HG03460 (cell line): Measurements from ENCODE around the gene CACNA1D.

Experiments used
- ATAC-seq: cut with Tn5 transposase; IDR thresholded peaks from one replicate; pipeline ENCODE4 v1.9.1; 2021; ENCODE audit not compliant: unreplicated experiment

Gene CACNA1D

DNA sequence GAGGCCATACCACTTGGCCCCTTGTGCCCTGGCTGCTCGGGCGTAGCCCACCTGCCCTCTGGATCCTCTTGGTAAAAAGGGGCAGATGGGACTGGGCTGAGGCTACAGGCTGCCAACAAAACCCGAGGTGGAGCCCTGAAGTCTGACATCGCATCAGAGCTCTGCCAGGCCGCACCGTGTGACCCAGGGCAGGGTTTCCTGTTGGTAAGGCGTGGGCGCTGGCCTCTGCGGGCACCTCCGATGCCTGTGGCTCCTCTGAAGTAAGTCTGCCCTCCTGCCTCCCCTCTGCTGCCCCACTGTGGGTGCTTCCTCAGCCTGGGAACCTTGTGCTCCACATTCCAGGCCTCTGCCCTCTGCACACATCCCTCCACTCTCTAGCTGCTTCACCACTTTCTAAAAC is 342.9 kb downstream of the CACNA1D start:
- no peak for ATAC-seq

- ATAC-seq: no peak
These were observed 346.9 kb downstream of the CACNA1D start for GRCh38 chr3:53841296-53841695.

GRCh38 chr3:53842436-53843194 is 348.2 kb downstream of the CACNA1D start:
- no peak for ATAC-seq

DNA sequence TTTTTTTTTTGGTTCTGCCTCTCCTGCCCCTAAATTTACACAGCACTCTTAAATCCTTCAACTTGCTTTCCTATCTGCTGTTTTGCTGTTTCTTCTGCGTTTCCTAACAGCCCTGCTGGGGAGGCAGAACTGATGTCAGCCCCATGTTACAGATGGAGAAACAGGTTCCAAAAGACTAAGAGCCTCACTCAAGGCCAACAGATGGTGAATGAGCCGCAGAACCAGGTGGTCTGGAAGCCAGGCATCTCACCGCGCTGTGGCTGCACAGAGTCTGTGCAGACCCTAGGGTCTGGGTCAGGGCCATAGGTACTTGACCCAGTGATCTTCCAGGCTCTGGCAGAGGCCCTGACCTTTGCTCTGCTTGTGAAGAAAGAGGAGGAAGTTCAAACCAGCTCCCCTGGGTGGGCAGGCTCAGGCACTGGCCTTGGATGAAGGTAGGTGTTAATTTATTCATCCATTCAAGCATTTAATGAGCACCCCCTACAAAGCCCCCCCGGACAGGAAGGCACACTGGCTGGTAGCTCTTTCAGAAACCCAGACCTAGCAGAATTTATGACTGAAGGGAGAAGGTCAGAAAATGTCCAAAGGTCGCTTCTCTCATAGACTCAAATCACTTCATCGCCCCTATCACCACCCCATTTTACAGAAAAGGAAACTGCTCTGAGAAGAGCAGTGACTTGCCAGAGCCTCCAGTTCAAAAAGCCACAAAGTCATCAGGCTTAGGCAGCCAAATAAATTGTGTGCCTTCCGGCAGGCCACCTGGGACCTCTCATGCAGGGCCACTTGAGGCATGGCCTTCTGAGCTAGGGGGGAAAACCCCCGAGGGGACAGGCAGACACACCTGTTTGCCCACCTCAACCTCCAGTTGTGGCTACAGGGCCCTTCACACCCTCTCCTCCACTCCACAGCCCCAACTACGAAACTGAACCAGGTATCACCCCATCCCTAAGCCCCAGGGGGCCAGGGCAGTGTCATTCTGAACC is 349.1 kb downstream of the CACNA1D start:
- peak; percentile 46 for ATAC-seq

- peak; percentile 4 for ATAC-seq
These were observed 350.1 kb downstream of the CACNA1D start for GRCh38 chr3:53844262-53845102.

DNA sequence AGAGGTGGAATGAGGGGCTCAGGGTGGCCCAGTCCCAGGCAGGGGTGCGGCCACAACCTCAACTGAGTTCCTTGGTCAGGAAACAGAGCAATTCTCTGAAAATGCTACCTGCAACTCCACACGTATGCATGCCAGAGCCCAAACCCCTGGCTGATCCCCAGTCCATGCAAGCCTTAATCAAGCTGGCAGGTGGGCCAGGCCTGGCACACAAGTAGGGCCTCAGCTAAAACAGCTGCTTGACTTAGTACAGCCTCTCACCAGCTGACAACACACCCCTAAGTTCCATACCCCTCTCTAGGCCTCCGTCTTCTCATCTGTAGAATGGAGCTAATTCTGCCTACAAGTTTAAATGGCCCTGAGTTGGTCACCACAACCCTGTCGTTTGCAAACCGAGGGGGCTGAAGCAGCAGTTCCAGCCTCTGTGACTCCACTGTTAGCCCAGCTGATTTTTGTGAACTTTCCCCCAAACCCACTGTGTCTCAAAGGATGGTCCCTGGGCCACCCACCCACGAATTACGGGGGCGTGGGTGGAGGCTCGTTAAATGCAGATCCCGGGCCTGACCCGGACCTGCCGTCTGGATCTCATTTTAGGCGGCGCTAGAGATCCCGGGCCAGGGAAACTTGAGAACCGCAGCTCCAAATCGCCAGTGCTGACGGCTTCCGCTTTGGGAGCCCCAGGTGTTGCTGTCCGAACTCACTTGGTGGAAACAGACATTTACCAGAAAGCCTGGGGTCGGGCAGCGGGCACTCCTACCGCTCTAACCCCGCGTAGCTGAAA is 350.9 kb downstream of the CACNA1D start:
- ATAC-seq: peak; percentile 15

- ATAC-seq: peak; percentile 1
These were observed 351.4 kb downstream of the CACNA1D start for GRCh38 chr3:53845881-53846133.

- peak; percentile 31 for ATAC-seq
These were observed 351.9 kb downstream of the CACNA1D start, which contains the start of the genes CHDH and IL17RB for GRCh38 chr3:53846134-53846850. Gene CHDH (minus strand): TSS chr3:53846419. CDS start chr3:53824008, 22,411 bp downstream. Gene IL17RB (plus strand): TSS chr3:53846568. CDS start chr3:53846589, 21 bp downstream.

DNA sequence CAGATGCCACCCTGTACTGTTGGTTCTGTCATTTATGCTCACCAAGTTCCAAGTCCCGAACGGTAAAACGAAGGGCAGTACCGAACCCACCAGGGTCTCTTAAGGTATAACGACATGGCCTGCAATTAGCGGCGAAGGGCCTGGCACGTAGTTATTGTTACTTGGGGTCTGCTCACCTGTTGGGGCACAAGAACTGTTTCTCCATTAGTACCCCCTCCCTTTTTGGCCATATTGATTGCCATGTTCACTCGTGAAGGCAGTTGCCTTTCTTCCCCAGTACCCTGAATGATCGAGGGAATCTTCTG is 352.4 kb downstream of the CACNA1D start:
- no peak for ATAC-seq

DNA sequence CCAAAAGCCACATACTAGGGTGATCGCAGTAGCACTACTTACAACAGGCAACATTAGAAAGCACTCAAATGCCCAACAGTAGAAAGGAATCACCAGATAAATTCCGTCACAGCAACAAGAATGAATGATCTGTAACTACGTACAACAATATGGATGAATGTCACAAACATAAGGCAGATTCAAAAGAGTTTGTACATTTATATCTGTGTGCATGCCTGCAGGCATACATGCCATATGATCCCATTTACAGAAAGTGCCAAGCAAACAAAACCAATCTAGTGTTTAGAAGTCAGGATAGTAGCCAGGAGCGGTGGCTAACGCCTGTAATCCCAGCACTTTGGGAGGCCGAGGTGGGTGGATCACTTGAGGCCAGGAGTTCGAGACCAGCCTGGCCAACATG is 355.5 kb downstream of the CACNA1D start:
- no peak for ATAC-seq

GRCh38 chr3:53850895-53851294 is 356.5 kb downstream of the CACNA1D start:
- no peak for ATAC-seq

DNA sequence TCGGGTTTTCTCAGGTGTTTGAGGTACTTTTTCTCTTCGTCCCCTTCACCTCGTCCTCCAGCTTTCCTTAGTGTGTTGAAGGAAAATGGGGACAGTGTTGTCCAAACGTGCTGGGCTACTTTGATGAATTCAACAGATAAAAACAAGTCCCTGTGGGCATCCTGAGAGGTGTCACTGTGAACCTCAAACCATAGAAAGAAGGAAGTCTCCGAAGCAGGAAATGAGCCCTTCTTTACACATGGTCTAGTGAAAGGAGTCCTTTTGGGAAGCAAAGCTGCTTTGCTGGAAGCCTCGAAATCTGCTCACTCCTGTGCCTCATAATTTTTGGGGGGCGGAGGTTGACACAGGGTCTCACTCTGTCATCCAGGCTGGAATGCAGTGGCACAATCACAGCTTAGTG is 362.6 kb downstream of the CACNA1D start:
- ATAC-seq: peak; percentile 68

- ATAC-seq: no peak
These were observed 363.8 kb downstream of the CACNA1D start for GRCh38 chr3:53858096-53858741.

- ATAC-seq: no peak
These were observed 364.8 kb downstream of the CACNA1D start for GRCh38 chr3:53859178-53859577.

GRCh38 chr3:53860196-53860595 is 365.8 kb downstream of the CACNA1D start:
- ATAC-seq: no peak

DNA sequence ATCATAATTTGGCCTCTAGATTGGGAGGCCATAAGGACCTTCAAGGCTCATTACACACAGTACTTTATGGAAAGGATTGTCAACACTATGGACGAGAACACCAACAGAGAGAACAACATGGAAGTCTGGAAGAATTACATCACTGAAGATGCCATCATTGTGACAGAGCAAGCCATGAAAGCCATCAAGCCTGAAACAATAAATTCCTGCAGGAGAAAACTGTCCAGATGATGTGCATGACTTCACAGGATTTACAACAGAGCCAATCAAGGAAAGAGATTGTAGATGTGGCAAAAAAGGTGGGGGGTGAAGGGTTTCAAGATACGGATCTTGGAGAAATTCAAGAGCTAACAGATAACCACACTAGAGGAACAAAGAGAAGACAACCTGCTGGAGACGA is 367.8 kb downstream of the CACNA1D start:
- ATAC-seq: no peak

DNA sequence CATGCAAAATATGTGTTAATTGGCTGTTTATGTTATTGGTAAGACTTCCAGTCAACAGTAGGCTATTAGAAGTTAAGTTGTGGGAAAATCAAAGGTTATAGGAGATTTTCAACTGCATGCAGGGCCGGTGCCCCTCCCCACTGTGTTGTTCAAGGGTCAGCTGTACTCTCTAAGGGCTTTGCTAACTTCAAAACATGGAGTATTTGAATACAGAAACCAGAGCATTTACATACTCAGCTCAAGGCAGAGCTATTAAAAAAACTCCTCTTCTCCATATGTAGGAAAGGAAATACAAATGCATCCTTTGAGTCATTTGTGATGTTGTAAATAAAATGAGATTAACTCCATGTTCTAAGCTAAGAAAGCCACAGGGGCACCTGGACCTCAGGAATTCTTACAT is 368.7 kb downstream of the CACNA1D start:
- no peak for ATAC-seq
